WTC11 (cell line): ENCODE measurements around the gene ITPKB.

Source experiments
- CBFB ChIP-seq: sonication (generic); formaldehyde crosslinking; IDR thresholded peaks from 2 replicates; pipeline ENCODE4 v1.8.1; 2022; ENCODE audit warnings: mild to moderate bottlenecking, low read depth, missing genetic modification reagents
- NFE2L1 ChIP-seq: sonication (generic); formaldehyde crosslinking; IDR thresholded peaks from 2 replicates; pipeline ENCODE4 v1.8.1; 2023; ENCODE audit warnings: missing genetic modification reagents
- TF ChIP-seq, protein P1 (sequence below): fragments of 200-600 bp; IDR thresholded peaks from 2 replicates; pipeline ENCODE4 v1.8.0; 2022; ENCODE audit warnings: antibody characterized with exemption
- TF ChIP-seq, protein P2 (sequence below): sonication (generic); formaldehyde crosslinking; IDR thresholded peaks from 2 replicates; pipeline ENCODE4 v1.8.0; 2022; ENCODE audit warnings: mild to moderate bottlenecking, missing genetic modification reagents

- TF ChIP-seq, protein P1, sequence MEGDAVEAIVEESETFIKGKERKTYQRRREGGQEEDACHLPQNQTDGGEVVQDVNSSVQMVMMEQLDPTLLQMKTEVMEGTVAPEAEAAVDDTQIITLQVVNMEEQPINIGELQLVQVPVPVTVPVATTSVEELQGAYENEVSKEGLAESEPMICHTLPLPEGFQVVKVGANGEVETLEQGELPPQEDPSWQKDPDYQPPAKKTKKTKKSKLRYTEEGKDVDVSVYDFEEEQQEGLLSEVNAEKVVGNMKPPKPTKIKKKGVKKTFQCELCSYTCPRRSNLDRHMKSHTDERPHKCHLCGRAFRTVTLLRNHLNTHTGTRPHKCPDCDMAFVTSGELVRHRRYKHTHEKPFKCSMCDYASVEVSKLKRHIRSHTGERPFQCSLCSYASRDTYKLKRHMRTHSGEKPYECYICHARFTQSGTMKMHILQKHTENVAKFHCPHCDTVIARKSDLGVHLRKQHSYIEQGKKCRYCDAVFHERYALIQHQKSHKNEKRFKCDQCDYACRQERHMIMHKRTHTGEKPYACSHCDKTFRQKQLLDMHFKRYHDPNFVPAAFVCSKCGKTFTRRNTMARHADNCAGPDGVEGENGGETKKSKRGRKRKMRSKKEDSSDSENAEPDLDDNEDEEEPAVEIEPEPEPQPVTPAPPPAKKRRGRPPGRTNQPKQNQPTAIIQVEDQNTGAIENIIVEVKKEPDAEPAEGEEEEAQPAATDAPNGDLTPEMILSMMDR, result no peak
- TF ChIP-seq NFE2L1 (CRISPR knock-in tag), result no peak
- TF ChIP-seq, protein P2, sequence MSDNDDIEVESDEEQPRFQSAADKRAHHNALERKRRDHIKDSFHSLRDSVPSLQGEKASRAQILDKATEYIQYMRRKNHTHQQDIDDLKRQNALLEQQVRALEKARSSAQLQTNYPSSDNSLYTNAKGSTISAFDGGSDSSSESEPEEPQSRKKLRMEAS (CRISPR knock-in tag), result no peak
- no peak for TF ChIP-seq CBFB
These were observed 24.2 kb upstream of the ITPKB start for GRCh38 chr1:226762988-226763904.
